A549 (cell line): ENCODE data around the gene SLC2A13.

Experiments used
- HOXA7 ChIP-seq: fragments of 250-450 bp; sonication (Bioruptor Pico); IDR thresholded peaks from 2 replicates; pipeline ENCODE4 v1.5.0; 2020; ENCODE audit warnings: mild to moderate bottlenecking, moderate library complexity
- JUN ChIP-seq, 2 experiments: fragments of >200 bp; sonication (Bioruptor Twin); formaldehyde crosslinking; IDR thresholded peaks; 2 replicates in 1 of 2; 3 replicates in 1 of 2; pipeline ENCODE4 v1.6.1; 2016 to 2017
- JUNB ChIP-seq: fragments of >200 bp; sonication (Bioruptor Twin); formaldehyde crosslinking; IDR thresholded peaks from 2 replicates; pipeline ENCODE4 v1.6.1; 2016
- MAZ ChIP-seq: fragments of 150-350 bp; IDR thresholded peaks from 2 replicates; pipeline ENCODE4 v1.6.1; 2014; ENCODE audit warnings: antibody characterized with exemption, low read depth, low read length, borderline replicate concordance
- POLR2A ChIP-seq: IDR thresholded peaks from 2 replicates; pipeline ENCODE4 v1.6.1; 2012; ENCODE audit warnings: mild to moderate bottlenecking, low read length
- RAD21 ChIP-seq, 2 experiments: fragments of >200 bp in 1 of 2; sonication (Bioruptor Twin) in 1 of 2; formaldehyde crosslinking in 1 of 2; IDR thresholded peaks in 1 of 2; conservative IDR thresholded peaks in 1 of 2; 2 replicates in 1 of 2; 3 replicates in 1 of 2; pipeline ENCODE4 v1.6.1; 2012 to 2018; ENCODE audit warnings: inconsistent platforms in 1 of 2
- RFX5 ChIP-seq: fragments of 450-650 bp; IDR thresholded peaks from 2 replicates; pipeline ENCODE4 v1.7.1; 2014; ENCODE audit warnings: antibody characterized with exemption, mild to moderate bottlenecking, moderate library complexity
- TP53 ChIP-seq: fragments of 250-450 bp; sonication (Bioruptor Pico); IDR thresholded peaks from 2 replicates; pipeline ENCODE4 v1.5.0; 2021; ENCODE audit warnings: mild to moderate bottlenecking, moderate library complexity
- TF ChIP-seq, protein P1 (sequence below): IDR thresholded peaks from 2 replicates; pipeline ENCODE4 v1.6.1; 2012
- TF ChIP-seq, protein P2 (sequence below): fragments of >200 bp; sonication (Bioruptor Twin); formaldehyde crosslinking; IDR thresholded peaks from 3 replicates; pipeline ENCODE4 v1.5.1; 2016

DNA sequence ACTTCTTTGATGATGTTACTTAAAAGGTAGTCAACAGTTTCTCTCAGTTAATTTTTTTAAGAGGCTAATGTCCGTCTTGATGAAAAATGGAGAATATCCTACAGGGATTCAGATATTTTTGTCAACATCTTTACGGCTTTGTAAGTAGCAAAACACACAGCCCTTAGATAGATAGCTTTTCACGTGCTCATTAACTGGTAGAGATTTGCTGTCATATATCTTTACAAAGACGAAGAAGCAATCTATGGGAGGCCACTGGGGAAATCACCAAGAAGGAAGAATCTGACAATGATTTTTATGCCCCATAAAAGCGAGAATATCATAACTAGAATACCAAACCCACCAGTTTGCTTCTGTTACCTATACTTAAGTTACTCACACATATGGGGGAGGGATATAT is 121.2 kb downstream of the SLC2A13 start:
- no peak for TF ChIP-seq POLR2A
- no peak for TF ChIP-seq HOXA7
- TF ChIP-seq, protein P1, sequence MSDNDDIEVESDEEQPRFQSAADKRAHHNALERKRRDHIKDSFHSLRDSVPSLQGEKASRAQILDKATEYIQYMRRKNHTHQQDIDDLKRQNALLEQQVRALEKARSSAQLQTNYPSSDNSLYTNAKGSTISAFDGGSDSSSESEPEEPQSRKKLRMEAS = no peak
- TF ChIP-seq RAD21 (conservative IDR thresholded peaks at IDR 0.05 in 1 of 2, IDR thresholded peaks at IDR 0.05 in 1 of 2) = no peak
- no peak for TF ChIP-seq TP53 (CRISPR knock-in tag)
- TF ChIP-seq RFX5 = no peak
- no peak for TF ChIP-seq MAZ
- TF ChIP-seq, protein P2, sequence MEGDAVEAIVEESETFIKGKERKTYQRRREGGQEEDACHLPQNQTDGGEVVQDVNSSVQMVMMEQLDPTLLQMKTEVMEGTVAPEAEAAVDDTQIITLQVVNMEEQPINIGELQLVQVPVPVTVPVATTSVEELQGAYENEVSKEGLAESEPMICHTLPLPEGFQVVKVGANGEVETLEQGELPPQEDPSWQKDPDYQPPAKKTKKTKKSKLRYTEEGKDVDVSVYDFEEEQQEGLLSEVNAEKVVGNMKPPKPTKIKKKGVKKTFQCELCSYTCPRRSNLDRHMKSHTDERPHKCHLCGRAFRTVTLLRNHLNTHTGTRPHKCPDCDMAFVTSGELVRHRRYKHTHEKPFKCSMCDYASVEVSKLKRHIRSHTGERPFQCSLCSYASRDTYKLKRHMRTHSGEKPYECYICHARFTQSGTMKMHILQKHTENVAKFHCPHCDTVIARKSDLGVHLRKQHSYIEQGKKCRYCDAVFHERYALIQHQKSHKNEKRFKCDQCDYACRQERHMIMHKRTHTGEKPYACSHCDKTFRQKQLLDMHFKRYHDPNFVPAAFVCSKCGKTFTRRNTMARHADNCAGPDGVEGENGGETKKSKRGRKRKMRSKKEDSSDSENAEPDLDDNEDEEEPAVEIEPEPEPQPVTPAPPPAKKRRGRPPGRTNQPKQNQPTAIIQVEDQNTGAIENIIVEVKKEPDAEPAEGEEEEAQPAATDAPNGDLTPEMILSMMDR = no peak
- TF ChIP-seq JUN (IDR thresholded peaks at IDR 0.05) = no peak
- TF ChIP-seq JUNB = no peak
